NCI-H1694 (cell line): Measurements from ENCODE around the gene TTC39A.
"Not testable (repeated sequence)": the region's sequence is repeated elsewhere in the genome, so short reads cannot be mapped to it uniquely, and the experiment has no call there.

Experiments used
- DNase-seq: peaks from one replicate; lab custom pipeline; 2025; lab: John Stamatoyannopoulos, UW

TTC39A gene

GRCh38 chr1:51266791-51267190 is 63.6 kb downstream of the TTC39A start:
- DNase-seq = no peak

- no peak for DNase-seq
Measured at GRCh38 chr1:51266181-51266580, 64.2 kb downstream of the TTC39A start.

GRCh38 chr1:51265618-51266017 is 64.7 kb downstream of the TTC39A start:
- no peak for DNase-seq

GRCh38 chr1:51264451-51264850 is 65.9 kb downstream of the TTC39A start:
- DNase-seq = no peak

GRCh38 chr1:51263147-51263877 is 67.0 kb downstream of the TTC39A start:
- no peak for DNase-seq

GRCh38 chr1:51255331-51255730 is 75.0 kb downstream of the TTC39A start:
- DNase-seq = no peak

GRCh38 chr1:51253691-51254090 is 76.7 kb downstream of the TTC39A start:
- DNase-seq = no peak

DNA sequence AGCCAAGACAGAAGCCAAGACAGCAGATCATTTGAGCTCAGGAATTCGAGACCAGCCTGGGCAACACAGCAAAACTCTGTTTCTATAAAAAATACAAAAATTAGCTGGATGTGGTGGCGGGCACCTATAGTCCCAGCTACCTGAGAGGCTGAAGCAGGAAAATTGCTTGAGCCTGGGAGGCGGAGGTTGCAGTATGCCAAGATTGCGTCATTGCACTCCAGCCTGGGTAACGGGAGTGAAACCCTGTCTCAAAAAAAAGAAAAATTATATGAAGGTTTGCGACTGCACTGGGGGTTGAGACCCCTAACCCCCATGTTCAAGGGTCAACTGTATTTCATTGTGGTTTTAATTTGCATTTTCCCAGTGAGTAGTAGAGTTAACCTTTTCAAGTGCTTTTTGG is 78.0 kb downstream of the TTC39A start:
- no peak for DNase-seq

GRCh38 chr1:51251165-51251564 is 79.2 kb downstream of the TTC39A start:
- DNase-seq = not testable (repeated sequence)

GRCh38 chr1:51250729-51251128 is 79.6 kb downstream of the TTC39A start:
- not testable (repeated sequence) for DNase-seq

DNA sequence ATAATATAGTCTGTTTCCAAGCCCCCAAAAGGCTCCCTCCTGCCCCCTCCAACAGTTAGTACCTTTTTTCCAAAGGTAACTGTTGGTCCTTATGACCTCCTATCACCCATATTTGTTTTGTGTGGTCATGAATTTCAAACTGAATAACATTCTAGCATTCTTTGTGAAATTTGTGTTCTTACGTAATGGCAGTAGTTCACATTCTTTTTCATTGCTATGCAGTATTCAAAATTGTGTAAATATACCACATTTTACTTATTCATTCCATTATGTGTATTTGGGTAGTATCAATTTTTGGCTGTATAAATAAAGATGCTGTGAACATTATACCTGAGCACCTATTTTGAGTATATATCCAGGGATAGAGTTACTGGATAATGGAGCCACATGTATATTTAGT is 80.9 kb downstream of the TTC39A start:
- DNase-seq = no peak

GRCh38 chr1:51247499-51247898 is 82.9 kb downstream of the TTC39A start:
- DNase-seq = no peak

DNA sequence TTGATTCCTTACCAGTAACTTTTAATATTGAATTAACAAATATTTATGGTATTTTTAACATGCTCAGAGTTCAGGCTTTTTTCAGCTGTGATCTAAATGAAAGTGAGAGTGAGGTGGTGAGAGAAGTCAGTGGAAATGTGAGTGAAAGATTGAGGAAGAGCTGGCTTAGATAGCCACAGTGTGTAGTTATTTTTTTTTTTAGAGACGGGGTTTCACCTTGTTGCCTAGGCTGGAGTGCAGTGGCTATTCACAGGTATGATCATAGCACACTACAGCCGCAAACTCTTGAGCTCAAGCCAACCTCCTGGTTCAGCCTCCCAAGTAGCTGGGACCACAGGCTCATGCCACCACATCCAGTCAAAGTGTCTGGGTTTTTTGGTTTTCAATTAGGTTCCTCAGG is 83.3 kb downstream of the TTC39A start:
- no peak for DNase-seq

GRCh38 chr1:51242546-51242945 is 87.8 kb downstream of the TTC39A start:
- DNase-seq = no peak

DNA sequence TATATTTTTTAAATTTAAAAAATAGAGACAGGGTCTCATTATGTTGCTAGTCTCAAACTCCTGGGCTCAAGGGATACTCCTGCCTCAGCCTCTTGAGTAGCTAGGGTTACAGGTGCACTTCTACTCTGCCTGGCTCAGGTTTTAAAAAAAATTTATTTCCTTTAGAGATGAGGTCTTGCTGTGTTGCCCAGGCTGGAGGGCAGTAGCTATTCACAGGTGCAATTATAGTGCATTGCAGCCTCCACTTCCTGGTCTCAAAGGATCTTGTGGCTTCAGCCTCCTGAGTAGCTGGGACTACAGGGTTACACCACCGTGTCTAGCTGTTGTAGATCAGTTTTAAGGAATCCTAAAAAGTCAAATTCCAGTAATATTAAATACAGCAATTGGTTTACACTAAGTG is 89.2 kb downstream of the TTC39A start:
- DNase-seq = no peak

DNA sequence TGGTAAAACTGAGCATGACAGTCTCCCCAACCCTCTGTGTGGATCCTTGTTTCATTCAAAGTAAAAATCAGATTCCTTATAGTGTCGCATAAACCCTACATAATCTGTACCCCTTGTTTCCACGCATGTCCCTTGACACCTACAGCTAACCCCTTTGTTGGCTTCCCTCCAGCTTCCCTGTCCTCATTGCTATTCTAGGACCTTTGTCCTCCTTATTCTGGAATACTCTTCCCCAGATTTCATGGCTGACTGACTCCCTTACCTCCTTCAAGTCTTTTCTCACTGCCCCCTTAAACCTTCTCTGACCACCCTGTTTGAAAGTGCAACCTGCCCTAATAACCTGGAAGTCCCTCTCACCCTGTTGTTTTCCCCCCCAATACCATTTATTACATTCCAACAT is 90.3 kb downstream of the TTC39A start:
- DNase-seq = no peak

- DNase-seq = no peak
Measured at GRCh38 chr1:51238034-51238403, 92.3 kb downstream of the TTC39A start.

- DNase-seq = no peak
Measured at GRCh38 chr1:51237351-51238033, 92.9 kb downstream of the TTC39A start.
